HG02870 (cell line): ENCODE results near the gene LITAFD.
A peak's percentile ranks its signal among the peaks of the same experiment; 100 is the strongest.
"Not testable (repeated sequence)": the region's sequence is repeated elsewhere in the genome, so short reads cannot be mapped to it uniquely, and the experiment has no call there.

ENCODE experiments used
- ATAC-seq: cut with Tn5 transposase; IDR thresholded peaks from one replicate; pipeline ENCODE4 v1.9.1; 2021; ENCODE audit warnings: mild to moderate bottlenecking, moderate library complexity; ENCODE audit not compliant: unreplicated experiment

Gene LITAFD

DNA sequence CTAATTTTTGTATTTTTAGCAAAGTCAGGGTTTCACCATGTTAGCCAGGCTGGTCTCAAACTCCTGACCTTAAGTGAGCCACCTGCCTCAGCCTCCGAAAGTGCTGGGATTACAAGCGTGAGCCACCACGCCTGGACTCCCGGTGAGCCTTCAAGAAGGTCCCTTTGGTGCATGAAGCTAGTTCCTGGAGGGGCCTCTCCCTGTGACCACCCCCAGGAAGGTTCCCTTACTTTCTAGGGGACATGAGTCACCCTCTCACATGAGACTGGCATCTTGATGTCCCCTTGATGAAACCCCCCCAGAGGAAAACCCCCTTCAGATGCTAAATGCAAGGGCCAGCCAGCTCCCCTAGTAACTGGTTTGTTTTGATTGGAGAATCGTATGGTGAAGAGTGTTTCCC is 26.2 kb upstream of the LITAFD start:
- no peak for ATAC-seq

DNA sequence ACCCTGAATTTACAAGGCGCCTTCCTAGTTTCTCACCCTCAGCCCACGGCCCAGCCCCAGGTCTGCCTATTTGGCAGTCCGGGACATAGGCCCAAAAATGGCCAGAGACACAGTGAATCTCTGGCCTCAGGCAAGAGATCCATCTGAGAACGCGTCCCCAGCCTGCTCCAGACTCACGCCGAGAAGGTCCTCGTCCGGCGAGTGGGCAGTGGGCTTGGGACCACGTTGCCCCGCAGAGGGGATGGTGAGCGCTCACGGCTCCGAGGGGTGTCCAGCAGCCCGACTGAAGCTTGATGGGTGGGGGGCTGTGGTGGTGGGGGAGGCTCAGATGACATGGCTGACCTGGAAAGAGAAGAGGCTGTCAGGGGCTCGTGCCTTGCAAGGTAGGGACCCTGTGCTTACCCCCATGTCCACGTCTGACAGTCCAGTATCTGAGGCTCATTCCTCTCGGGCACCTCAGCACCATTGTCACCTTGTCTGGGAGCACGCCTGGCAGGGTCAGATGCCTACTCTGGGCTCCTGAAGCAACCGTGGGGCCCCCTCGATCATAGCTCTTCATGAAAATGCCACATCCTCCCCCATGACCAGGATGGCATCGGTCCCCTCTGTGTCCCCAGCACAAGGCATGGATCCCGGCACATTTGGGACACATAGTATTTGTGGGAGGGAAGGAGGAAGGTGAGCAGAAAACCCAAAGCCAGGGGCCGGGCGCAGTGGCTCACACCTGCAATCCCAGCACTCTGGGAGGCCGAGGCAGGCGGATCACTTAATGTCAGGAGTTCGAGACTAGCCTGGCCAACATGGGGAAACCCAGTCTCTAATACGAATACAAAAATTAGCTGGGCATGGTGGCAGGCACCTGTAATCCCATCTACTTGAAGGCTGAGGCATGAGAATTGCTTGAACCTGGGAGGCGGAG is 22.9 kb upstream of the LITAFD start:
- ATAC-seq = no peak

GRCh38 chr16:8859913-8860881 is 22.0 kb upstream of the LITAFD start:
- ATAC-seq = no peak

GRCh38 chr16:8861563-8862308 is 20.4 kb upstream of the LITAFD start:
- ATAC-seq = no peak

DNA sequence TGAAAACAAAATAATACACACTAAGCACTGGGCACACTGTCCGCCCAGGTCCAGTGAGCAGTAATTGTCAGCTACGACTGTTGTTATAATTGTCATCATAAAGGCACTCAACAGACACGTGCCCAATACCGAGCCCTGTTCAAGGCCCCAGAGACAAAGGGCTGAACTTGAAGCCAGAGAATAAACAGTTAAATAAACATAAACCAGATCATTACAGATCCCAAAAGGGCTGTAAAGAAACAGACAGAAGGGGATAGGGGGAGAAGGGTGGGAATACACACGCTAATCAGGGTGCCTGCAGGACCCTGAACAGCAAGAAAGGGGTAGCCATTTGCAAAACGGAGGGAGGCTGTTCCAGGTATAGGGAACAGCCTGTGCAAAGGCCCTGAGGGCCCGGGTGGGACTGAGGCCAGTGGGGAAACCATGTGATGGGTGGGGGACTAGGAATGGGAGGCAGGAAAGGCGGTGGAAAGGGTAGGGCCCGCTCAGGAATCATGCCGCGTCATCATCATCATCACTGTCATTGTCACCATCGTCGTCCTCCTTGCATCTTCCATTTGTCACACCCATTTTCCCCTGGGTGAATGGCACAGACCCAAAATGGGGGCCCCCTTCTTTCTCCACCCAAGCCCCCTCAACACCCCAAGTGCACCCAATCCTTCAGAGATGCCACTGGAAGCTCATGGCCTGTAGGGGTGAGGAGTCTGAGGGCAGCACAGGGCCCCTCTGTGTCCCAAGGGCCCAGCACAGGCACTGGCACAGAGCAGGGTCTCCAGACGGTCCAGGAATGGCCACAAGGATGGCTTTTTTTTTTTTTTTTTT is 19.6 kb upstream of the LITAFD start:
- no peak for ATAC-seq

DNA sequence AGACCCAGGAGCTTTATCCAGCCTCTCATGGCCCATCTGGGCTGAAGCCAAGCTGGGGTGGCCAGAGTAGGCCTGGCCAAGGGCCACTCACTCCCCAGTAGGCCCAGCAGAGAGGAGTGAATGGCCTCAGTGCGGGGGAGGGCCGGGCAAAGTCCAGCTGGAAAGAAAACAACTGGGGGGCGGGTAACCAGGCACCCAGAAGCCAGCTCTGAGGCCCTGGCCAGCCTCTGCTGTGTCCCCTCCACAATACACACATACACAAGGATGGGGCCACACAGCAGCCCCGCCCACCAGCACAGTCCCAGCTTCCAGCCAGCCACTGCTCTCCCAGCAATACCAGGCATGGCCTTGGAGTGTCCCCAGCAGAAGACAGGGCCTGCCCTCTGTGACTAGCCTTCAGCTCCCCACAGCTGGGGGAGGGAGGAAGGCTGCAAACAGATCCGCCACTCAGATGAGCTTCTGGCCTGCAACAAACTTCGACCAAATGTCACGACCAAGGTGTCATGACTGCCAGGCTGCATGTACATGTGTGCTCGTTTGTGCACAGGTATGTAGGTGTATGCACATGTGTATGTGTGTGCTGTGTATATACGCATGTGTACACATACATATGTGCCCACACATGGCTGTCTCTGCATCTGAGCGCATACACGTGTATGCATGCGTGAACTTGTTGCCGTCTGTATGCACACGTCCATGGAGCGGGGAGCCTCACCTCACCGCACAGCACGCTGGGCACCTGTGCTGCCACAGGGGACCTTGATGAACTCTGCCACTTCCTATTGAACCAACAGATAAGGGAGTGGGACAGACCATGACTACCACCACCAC is 18.3 kb upstream of the LITAFD start:
- ATAC-seq = no peak

DNA sequence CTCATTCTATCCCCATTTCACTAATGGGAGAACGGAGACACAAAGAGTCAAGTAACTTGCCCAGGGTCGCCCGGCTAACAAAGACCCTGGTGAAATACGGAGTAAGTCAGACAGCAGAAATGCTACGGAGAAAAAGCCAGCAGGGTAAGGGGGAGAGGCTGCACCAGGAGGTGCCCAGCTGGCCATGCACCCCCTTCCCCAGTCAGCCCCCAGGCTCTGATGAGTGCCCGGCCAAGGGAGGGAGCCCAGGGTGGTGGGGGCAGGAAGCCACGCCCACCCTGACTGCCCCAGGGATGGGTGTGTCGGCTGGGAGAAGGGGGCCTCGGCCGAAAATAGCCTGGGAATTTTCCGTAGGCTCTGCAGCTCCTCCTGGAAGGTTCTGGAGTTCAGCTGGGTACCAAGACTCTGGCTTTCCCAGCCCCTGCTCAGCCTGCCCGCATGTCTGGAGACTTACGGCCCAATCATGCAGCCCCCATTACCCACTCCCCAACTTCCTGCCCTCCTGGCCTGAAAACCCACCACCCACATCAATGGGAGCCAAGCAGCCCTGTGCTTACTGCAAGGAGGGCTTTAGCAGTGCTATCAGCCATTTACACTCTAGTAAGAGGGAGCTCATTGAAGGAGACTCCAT is 17.6 kb upstream of the LITAFD start:
- ATAC-seq = no peak

DNA sequence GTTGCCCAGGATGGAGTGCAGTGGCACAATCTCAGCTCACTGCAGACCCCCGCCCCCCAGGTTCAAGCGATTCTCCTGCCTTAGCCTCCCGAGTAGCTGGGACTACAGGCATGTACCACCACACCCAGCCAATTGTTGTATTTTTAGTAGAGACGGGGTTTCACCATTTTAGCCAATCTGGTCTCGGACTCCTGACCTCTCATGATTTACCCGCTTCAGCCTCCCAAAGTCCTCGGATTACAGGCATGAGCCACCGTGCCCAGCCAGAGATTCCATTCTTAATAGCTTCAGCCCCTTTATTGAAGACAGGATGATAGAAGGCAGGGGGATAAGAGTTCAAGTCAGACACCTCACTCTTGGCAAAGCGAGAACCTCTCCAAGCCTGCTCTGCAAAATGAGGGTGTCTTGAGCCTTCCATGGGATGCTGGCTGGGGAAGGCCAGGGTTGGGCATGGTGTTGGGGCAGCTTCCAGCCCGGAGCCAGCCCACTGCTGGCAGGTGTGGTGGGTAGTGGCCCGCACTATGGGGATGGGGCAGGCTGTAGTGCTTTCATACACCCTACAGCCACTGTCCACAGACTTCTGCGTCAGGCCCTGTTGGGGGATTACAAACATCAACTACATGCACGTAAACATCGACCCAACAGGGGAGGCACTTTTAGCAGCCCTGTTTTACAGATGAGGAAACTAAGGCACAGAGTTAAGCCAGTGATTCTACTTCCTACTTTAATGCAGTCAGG is 16.8 kb upstream of the LITAFD start:
- ATAC-seq = no peak

- ATAC-seq = no peak
These were observed 15.8 kb upstream of the LITAFD start for GRCh38 chr16:8866118-8866883.

DNA sequence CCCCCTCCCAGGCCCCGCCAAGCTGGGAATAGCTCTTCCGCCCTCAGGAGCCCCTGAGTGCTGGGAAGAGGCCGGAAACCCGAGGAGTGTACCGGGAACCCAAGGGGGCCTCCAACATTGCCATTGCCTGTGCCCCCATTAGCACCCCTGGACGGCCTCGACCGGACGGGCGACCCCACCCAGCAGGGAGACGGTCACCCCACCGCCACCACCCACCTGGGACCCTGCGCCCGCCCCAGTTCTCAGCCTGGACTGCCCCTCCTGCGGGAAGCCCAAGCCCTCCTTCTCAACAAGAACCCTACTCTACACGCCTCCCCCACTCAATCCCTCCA is 15.3 kb upstream of the LITAFD start:
- no peak for ATAC-seq

GRCh38 chr16:8867216-8867931 is 14.8 kb upstream of the LITAFD start:
- no peak for ATAC-seq

DNA sequence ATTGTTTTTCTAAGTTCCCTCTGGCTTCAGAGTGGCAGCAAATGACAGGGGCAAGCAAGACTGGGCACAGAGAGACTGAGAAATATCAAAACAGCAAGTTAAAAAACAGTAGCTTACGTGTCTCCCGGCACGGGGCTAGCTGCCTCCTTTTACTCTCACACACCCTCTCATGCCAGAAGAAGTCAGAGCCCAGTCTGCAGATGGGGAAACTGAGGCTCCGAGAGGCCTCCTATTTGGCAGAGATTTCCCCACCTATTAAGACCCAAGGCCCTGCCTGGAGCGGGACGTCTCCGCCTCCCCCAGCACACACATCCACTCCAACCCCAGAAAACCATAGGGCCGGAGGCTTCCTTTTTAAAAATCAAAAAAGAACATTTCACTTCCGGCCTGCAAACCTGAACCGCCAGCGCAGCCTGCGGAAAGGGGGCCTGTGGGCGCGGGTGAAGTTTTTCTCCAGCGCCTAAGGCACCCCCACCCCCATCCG is 14.2 kb upstream of the LITAFD start:
- ATAC-seq = no peak

- peak; percentile 69 for ATAC-seq
These were observed 13.5 kb upstream of the LITAFD start, which contains the start of gene CARHSP1 for GRCh38 chr16:8868416-8869211. TSS of gene CARHSP1 (minus strand) at chr16:8869006. CDS start at chr16:8859328, 9,678 bp downstream.

DNA sequence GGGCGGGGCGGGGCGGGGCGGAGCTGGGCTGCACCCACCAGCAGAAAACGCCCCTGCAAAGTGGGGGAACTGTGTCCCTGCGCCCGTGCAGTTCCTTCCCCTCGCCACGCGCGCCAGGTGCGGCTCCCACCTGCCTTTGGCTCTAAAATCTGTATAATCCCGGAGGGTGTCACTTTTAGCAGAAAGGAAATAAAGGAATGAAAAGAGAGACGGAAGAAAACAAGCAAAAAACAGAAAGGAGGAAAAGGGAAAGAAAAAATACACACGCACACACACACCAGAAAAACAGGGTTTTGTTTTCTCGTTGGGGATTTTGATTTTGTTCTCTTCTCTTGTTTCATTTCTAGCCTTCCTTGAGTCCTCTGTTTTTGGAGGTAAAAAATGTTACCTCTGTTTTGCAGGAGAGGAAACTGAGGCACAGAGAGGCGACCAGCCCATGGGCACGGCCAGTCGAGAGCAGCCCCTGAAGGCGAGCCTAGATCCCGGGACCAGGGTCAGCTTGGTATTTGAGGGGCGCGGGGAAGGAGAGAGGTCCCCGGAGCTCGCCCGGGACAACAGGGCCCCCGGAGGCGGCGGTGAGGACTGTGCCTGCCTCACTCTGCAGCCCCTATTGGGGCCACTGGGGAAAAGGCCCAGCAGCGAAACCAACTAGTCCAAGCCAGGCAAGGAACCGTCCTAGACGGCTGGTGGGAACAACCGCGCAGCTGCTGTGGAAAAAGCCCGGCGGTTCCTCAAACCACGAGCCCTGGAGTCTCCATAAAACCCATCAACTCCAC is 12.8 kb upstream of the LITAFD start:
- ATAC-seq = no peak

GRCh38 chr16:8869988-8870241 is 12.2 kb upstream of the LITAFD start:
- ATAC-seq = not testable (repeated sequence)
